DND-41 (cell line): ENCODE measurements around the gene EBPL.

Experiments used
- ATAC-seq: fragments of 200-7000 bp; cut with Tn5 transposase; 3 replicates; pipeline ENCODE4 v1.9.1; 2021; ENCODE audit warnings: low read depth; ENCODE audit not compliant: insufficient read depth
- DNase-seq: peaks from one replicate; pipeline ENCODE4 v3.0.0-alpha.2; 2020
- H2AFZ ChIP-seq: 2 replicates; pipeline ENCODE4 v1.6.0; 2012; ENCODE audit warnings: low read depth, low read length
- H3K27ac ChIP-seq: 2 replicates; pipeline ENCODE4 v1.5.1; 2012; ENCODE audit warnings: low read length, inconsistent platforms
- H3K27me3 ChIP-seq: fragments of 200-600 bp; sonication (generic); 2 replicates; pipeline ENCODE4 v1.6.0; 2012; ENCODE audit warnings: low read length, mild to moderate bottlenecking, inconsistent platforms; ENCODE audit not compliant: insufficient read depth, poor library complexity
- H3K36me3 ChIP-seq: 2 replicates; pipeline ENCODE4 v1.5.1; 2012; ENCODE audit warnings: low read length, inconsistent platforms; ENCODE audit not compliant: insufficient read depth
- H3K4me1 ChIP-seq: 2 replicates; pipeline ENCODE4 v1.5.1; 2012; ENCODE audit warnings: mild to moderate bottlenecking, low read length; ENCODE audit not compliant: insufficient read depth
- H3K4me2 ChIP-seq: 2 replicates; pipeline ENCODE4 v1.6.0; 2012; ENCODE audit warnings: mild to moderate bottlenecking, moderate library complexity, low read length, inconsistent platforms; ENCODE audit not compliant: insufficient read depth
- H3K4me3 ChIP-seq, 2 experiments: fragments of 200-600 bp in 1 of 2; shearing (Covaris generic) in 1 of 2; 2 replicates each; pipeline ENCODE4 v1.5.1; 2012 to 2016; ENCODE audit warnings: inconsistent platforms in 2 of 2, low read length in 2 of 2, mild to moderate bottlenecking in 2 of 2, low read depth in 1 of 2, moderate library complexity in 1 of 2
- H3K79me2 ChIP-seq: 2 replicates; pipeline ENCODE4 v1.6.0; 2012; ENCODE audit warnings: low read length, inconsistent platforms; ENCODE audit not compliant: insufficient read depth
- H3K9ac ChIP-seq: 2 replicates; pipeline ENCODE4 v1.6.0; 2012; ENCODE audit warnings: low read depth, mild to moderate bottlenecking, inconsistent platforms, low read length, moderate library complexity
- H3K9me3 ChIP-seq: 2 replicates; pipeline ENCODE4 v1.5.1; 2012; ENCODE audit warnings: low read length, moderate library complexity, mild to moderate bottlenecking, inconsistent platforms; ENCODE audit not compliant: insufficient read depth, severe bottlenecking
- H4K20me1 ChIP-seq: 2 replicates; pipeline ENCODE4 v1.6.0; 2012; ENCODE audit warnings: low read length; ENCODE audit not compliant: insufficient read depth
- CTCF ChIP-seq: IDR thresholded peaks from 2 replicates; pipeline ENCODE4 v1.5.1; 2012; ENCODE audit warnings: borderline replicate concordance, low read length, moderate library complexity, mild to moderate bottlenecking; ENCODE audit not compliant: poor library complexity, severe bottlenecking; ENCODE audit errors: extremely low read depth
- EZH2 ChIP-seq: IDR thresholded peaks from 3 replicates; pipeline ENCODE4 v1.6.1; 2012; ENCODE audit warnings: borderline replicate concordance, low read depth, mild to moderate bottlenecking, moderate library complexity, low read length, inconsistent platforms; ENCODE audit not compliant: severe bottlenecking

EBPL gene

GRCh38 chr13:49638030-49638743 lies 53.1 kb downstream of the EBPL start:
- ATAC-seq, result no peak
- Histone ChIP-seq H3K4me1 (peaks cover 9% of the 10 kb centered on the region; the same call in 1 of the 2 replicates), H3K9ac (no peak overlapping the region), H3K4me2 (no peak overlapping the region), H3K36me3 (no peaks in the 10 kb centered on the region), H3K9me3 (no peaks in the 10 kb centered on the region), H4K20me1 (no peaks in the 10 kb centered on the region), H3K4me3 (no peak overlapping the region), H3K79me2 (no peaks in the 10 kb centered on the region), H2AFZ (no peak overlapping the region), H3K27ac (no peak overlapping the region), H3K27me3 (no peaks in the 10 kb centered on the region)
- TF ChIP-seq CTCF, result no peak
- TF ChIP-seq EZH2, result no peak
- no peak for DNase-seq

GRCh38 chr13:49636705-49637104 lies 54.6 kb downstream of the EBPL start:
- ATAC-seq, result no peak
- TF ChIP-seq EZH2, result no peak
- no peak for TF ChIP-seq CTCF
- no peak for DNase-seq
- H3K9me3 ChIP-seq, result no peaks in the 10 kb centered on the region
- H3K36me3 ChIP-seq, result no peaks in the 10 kb centered on the region
- peaks cover 9% of the 10 kb centered on the region; the same call in 1 of the 2 replicates for H3K4me1 ChIP-seq
- no peaks in the 10 kb centered on the region for H4K20me1 ChIP-seq
- H3K27me3 ChIP-seq, result no peaks in the 10 kb centered on the region
- no peak overlapping the region for H3K9ac ChIP-seq
- no peak overlapping the region for H3K4me2 ChIP-seq
- peak overlapping the region; percentile 39; the same call in 1 of the 2 replicates for H2AFZ ChIP-seq
- H3K27ac ChIP-seq, result no peak overlapping the region
- no peaks in the 10 kb centered on the region for H3K79me2 ChIP-seq
- no peak overlapping the region for H3K4me3 ChIP-seq

GRCh38 chr13:49635599-49636433 lies 55.5 kb downstream of the EBPL start:
- no peak overlapping the region for H3K27ac ChIP-seq

More at GRCh38 chr13:49635599-49636433, 55.5 kb downstream of the EBPL start:
- Histone ChIP-seq H3K4me1 (peaks cover 9% of the 10 kb centered on the region; the same call in 1 of the 2 replicates), H3K27me3 (no peaks in the 10 kb centered on the region), H4K20me1 (no peaks in the 10 kb centered on the region), H3K79me2 (no peaks in the 10 kb centered on the region), H3K4me3 (no peak overlapping the region), H3K9ac (no peak overlapping the region), H2AFZ (peak overlapping the region; percentile 51), H3K4me2 (0 out of 2 replicates have a peak overlapping the region, but pooled peaks have one; percentile 10), H3K9me3 (no peaks in the 10 kb centered on the region), H3K36me3 (no peaks in the 10 kb centered on the region)
- TF ChIP-seq CTCF (no peak), EZH2 (no peak)
- DNase-seq, result peak; percentile 12
- peak; percentile 62; the same call in 2 of the 3 replicates for ATAC-seq
